NCI-H2107 (cell line): ENCODE data around the gene TMEM217.

Experiments used
- DNase-seq: peaks from one replicate; lab custom pipeline; 2025; lab: John Stamatoyannopoulos, UW

The TMEM217 gene

DNA sequence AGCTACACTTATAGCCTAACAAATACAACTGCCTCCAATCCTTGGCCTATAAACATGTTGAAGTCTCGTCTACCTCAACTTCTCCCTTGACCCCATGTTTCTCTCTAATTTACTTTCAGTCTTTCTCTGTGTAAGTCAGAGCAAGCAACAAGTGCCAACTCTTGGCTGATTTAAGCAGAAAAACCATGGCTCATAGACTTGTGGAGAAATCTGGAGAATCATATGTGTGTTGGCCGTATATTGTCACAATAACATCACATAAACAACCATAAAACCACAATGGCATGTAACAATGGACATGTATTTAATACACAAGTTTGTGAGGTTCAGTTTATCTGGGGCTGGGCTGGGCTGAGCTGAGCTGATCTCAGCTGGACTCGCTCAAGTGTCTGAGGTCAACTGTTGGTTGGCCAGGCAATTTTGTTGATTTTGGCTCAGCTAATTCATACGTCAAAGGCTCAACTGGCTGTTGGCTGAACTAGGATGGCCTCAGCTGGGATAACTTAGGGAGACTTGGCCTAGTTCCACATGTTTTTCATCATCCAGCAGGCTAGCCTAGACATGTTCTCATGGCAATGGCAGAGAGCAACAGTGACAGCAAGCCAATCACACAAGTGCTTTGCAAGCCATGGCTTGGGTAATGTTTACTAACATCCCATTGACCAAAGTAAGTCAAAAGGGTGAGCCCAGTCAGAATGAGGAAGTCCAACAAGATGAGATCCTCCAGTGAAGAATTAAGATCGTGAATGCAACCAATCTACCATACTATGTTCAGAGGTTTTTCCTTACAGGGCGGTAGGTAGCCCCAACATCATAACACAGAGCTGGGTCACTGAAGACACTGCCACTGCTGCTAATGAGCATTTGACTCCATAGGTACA lies 13.3 kb downstream of the TMEM217 start:
- DNase-seq: peak; percentile 12

DNA sequence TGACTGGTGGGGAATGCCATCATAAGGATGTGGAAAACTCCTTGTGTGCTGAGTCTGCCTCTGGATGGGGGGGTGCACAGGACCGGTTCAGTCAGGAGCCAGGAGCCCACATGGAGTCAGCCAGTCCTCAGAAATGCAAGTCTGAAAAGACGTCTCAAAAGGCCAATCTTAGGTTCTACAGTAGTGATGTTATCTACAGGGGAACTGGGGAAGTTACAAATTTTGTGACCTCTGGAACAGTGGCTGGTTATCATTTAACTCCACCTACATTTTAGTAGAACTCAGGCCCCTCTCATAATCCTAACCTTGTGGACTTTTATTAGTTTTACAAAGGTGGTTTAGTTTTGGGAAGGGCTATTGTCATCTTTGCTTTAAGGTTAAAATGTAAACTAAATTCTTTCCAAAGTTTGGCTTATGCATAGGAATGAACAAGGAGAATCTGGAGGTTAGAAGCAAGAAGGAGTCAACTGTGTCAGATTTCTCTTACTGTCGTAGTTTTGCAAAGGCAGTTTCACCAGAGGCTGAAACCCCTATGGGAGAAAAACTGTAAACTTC lies 14.1 kb downstream of the TMEM217 start:
- no peak for DNase-seq

DNA sequence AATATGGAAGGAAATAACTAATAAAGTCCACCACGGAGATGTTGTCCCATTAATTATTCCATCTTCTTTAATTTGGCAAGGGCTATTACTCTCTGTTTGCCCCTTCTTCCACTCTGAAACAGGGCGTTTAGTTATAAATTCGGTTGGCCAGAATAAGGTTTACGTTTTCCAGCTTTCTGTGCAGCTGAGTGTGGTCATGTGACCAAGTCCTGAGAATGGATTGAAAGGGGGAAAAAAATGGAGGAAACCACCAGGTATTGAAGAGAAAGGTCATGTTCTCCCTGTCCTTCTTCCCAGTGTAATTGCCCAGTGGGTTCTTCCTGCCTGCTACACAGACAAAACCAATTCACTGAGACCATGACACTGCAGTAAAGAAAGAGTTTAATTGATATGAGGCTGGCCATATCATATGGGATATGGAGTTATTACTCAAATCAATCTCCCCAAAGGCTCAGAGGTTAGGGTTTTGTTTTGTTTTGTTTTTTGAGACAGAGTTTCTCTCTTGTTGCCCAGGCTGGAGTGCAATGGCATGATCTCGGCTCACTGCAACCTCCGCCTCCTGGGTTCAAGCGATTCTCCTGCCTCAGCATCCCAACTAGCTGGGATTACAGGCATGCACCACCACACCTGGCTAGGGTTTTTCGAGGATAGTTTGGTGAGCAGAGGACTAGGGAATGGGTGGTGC lies 14.7 kb downstream of the TMEM217 start:
- DNase-seq: no peak

DNA sequence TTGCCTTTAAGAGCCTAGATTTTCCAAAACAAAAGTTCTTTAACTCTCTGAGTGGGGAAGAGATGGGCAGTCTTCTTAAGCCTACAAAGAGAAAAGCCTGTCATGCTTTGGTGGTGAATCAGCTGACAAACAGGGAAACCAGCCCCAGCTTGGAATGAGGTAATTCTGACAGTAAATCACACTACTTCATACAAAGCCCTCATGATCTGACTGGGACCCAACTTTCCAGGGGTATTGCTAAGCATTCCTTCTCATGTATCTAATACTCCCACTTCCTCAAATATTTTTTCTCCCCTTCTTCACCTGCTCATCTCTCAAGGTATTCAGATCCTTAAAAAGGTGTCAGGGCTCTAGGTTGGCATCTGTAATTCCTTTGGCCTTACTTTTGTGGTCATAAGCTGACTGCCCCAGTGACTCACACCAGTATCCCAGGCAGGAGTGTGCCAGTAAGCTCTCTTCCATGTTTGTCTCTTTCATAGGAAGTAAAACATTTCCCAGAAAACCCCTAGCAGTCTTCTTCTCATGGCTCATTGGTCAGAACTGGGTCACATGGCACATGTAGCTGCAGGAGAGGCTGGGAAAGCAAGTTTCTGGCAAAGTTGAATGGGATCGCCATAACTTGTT lies 15.4 kb downstream of the TMEM217 start:
- DNase-seq: no peak

DNA sequence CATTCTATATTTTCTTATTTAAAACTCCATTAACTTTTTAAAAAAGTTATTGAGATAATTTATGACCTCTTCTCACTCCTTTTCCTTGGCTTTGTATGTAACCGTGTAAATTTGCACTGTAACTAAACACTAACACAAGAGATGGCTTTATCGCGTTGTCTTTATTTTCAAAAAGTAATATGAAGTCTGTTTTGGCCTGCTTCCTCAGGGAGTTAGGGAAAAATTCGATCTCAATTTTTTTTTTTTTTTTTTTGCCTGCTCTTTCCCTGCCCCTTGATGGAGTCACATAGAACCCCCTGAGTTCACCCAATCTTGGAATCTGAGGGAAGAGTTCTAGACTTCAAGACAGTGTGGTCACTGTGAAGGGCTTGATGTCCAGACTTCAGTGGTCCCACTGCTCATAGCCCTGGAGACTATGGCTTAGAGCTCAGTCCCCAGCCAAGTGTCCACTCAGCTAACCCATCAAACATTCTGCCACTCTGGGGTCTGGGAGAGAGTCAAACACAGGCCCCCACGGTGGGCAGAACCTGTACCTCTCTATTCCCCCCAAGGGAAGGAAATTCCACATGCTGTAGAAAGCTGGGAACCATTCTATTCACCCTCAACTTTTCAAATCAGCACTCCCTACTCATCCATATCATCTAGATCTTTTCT lies 16.0 kb downstream of the TMEM217 start:
- no peak for DNase-seq

DNA sequence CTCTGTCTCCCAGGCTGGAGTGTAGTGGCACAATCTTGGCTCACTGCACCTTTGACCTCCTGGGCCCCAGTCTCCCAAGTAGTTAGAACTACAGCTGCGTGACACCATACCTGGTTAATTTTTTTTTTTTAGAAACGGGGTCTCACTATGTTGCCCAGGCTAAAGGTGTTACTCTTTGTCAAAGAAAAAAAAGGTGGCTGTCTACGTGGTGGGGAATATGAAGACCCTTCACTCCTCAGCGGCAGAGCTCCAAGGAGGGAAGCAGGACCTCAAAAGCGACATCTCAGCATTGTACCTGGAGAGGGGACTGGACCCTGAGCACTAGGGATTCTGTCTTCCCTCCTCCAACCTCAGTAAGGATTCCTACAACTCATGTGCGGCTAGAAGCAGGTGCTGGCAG lies 16.8 kb downstream of the TMEM217 start:
- no peak for DNase-seq

DNA sequence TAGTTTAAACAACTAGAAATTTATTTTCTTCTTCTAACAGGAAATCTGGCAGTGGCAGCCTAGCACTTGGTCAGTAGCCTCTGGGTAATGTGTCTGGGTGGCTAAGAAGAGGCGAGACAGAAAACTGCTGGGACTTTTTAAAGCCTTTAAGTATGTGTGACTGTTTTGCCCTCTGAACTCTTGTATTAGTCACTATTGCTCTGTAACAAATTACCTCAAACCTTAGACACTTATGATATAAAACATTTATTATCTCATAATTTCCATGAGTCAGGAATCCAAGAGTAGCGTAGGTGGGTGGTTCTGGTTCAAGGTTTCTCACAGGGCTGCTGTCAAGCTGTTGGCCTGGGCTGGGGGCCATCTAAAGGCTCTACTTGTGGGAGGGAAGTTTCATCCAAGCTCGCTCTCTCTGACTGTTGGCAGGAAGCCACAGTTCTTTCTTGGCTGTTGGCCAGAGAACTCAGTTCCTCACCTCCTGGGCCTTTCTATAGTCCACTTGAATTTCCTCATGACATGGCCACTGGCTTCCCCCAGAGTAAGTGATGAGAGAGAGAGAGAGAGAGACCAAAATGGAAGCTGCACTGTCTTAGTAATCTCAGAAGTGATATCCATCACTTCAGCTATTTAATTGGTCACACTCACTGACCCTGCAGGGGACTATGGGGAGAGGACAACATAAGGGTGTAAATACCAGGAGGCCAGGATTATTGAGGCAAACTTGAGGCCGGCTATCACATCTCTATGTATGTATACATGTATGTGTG lies 17.8 kb downstream of the TMEM217 start:
- no peak for DNase-seq

DNA sequence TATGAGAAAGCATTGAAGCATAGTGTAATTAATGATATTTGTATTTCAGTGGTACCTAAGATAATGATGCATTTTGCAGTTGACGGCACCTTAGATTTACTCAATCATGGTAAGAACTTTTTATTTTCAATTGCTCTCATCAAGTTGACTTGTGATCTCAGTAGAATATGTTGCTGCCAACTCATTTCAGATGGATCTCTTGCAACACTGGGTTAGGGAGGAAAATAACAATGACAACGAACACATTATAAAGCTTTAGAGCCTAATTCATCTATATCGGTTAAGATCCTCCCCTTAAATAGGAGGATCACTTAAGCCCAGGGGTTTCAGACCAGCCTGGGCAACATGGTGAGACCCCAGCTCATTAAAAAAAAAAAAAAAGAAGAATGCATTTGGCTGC lies 18.4 kb downstream of the TMEM217 start:
- no peak for DNase-seq

DNA sequence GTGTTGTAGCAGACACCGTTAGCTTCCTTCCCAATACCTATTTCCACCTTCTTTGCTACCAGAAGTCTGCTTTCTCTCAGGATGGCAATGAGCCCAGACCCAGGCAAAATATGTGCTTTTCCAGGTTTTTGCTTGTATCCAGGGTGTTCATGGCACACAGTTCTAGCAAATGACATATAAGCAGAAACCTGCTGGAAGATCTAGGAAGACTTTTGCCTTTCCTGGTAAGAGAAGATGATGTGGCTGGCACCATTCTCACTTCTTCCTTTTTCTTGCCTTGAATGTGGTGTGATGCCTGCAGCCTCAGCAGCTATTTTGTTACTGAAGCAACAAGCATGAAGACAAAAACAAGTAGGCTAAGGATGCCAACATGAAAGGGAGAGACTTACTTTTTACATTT lies 19.6 kb downstream of the TMEM217 start:
- DNase-seq: no peak

DNA sequence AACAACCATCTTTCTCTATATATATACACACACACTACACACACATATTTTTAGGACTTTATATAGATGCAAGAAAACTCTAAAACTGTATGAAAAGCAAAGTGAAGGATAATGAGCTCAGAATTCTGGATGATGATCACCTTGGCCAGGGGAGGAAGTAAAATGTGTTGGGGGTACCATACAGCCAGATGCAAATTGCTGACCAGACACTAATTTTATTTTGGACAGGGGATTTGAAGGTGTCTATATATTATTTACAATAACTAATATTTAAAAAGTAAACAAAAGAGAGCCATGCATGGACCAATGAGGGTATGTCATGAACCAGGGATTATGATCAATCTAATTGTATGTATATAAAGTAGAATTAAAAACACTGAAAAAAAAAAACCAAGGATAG lies 20.2 kb downstream of the TMEM217 start:
- DNase-seq: no peak

DNA sequence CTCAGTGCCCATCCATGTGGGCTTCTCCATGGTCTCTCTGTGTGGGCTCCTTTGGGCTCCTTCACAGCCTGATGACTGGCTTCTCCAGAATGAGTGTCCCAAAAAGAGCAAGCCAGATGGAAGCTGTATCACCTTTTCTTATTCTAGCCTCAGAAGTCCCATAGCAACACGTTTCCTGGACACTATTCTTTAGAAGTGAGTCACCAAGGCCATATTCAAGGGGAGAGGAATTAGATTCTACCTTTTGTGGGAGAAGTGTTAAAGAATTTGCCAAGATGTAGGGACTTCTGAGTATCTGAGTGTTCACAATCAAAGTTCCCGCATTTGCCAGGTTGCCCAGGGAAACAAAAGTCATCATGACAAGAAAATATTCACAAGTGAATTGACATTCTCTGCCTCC lies 21.0 kb downstream of the TMEM217 start:
- DNase-seq: no peak

DNA sequence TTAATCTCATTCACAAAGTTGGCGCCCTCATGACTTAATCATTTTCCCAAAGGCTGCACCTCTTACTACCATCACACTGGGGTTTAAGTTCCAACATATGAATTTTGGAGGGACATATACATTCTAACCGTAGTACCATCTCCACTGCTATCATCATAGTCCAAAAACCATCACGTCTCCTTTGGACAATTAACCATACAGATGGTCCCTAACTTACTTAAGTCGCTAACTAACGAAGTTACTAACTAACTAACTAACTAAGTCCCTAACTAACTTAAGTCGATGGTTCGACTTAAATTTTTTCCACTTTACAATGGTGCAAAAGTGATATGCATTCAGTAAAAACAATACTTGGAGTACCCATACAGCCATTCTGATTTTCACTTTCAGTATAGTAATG lies 24.4 kb downstream of the TMEM217 start:
- no peak for DNase-seq

DNA sequence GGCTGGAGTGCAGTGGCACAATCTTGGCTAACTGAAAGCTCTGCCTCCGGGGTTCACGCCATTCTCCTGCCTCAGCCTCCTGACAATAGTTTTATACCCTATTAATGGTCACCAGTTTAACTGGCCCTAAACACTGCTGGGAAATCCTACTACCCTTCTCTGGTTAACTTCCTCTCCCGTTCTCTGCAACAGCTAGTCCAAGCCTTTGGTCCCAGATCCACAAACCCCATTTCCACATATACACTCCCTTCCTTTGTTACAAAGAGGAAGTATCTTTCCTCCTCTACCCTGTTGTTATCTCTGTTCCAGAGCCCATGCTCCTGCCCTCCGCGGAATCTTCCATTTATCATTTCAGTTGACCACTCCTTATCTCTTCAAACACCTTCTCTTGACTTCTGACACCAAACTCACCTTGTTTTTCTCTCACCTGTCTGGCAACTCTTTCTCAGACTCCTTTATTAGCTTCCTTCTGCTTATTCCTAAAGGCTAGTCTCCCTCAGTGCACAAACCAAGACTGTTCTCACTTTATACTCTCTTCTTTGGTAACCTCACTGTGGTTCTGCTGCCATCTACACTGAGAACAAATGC lies 25.4 kb downstream of the TMEM217 start:
- no peak for DNase-seq

DNA sequence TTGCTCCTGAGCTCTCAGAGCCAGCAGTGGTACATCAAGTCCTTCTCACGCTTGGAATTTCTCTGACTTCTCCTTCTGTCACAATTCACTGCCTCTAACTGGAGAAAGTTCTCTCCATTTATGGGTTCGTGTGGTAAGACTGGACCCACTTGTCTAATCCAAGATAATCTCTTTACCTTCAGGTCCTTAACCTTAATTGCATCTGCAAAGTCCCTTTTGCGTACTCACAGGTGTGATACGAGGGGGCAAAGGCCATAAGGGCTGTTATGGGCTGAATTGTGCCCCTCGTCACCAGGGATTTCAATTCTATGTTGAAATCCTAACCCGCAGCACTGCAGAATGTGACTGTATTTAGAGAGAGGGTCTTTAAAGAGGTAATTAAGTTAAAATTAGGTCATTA lies 27.8 kb downstream of the TMEM217 start:
- no peak for DNase-seq

DNA sequence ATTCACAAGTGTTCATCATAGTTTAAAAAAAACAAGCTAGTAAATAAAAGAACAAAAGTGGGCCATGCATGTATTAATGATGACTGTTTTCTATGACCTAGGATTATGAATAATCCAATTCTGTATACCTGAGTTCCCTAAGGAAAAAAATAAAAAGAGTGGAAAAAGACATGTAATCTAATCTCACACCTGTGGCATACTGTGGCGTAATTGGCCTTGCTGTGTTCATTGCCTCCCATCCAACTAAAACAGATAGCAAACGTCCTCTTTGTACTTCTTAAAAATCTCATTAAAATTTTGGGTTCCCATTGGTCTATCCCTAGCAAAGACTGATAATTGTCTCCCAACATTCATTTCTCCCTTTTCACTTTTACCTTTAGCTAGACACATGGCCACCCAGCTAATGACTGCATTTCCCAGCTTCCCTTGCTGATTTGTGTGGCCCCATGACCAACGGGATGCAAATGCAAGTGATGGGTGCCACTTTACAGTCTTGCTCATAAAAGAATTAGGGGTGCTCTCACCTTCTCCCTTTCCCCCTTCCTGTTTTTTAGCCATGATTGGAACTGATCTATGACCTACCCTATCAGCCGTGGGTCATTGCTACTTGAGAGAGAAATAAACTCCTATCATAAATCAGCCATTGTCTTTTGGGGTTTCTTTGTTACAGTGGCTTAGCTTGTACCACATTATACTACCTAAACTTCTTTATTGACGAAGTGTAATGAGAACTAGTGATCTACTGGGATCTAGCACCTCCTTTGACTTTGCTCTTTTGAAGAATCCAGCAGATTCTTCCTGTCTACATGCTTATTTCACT lies 32.4 kb downstream of the TMEM217 start:
- DNase-seq: no peak

DNA sequence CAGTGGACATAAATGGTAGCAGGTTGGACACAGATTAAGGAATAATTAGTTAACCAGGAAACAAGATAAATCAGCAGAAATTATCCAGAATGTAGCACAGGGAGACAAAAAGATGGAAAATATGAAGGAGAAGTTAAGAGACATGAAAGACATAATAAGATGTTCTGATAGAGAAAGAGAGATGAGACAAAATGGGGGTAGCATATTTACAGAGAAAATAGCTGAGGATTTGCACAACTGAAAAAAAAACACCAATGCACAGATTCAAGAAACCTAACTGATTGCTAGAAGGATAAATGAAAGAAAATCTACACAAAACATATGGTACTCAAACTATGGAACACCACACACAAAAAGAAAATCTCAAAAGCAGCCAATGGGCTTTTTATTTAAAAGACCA lies 35.0 kb downstream of the TMEM217 start:
- DNase-seq: no peak

DNA sequence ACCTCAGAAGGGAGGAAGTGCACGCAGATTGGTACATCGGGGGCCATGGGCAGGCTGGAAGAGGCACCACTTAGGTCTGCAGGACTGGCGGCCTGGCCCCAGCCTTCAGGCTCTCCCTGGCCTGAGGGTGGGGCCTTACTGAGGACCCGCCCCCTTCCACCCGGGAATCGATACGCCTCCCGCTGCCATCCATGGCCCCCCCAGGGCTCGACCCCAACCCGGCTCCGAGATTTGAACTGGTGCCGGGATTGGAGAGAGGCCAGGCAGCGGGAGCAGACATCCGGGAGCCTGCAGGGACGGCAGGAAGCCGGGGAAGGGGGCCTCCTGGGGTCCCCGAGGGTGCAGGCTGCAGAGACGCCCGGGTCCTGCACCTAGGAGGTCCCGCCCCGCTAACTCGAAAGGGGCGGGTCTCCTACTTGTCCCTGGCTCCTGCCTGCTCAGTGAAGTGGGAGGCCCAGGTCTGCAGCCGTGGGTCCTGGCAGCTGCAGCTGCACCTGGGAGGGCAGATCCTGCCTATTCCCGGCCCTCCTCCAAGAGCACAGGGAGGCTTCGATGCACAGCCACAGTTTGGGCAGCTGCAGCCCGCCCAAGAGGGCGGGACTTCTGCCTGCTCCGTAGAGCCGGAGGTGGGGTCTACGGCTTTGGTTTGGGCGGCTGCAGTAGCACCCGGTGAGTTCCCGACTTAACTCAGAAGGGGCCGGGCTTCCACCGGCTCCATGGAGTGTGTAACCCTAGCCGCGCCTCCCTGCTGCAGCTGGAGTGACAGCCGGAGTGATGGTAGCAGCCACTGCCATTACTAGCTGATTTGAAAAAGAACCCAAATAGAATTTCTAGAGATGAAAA lies 35.6 kb downstream of the TMEM217 start:
- DNase-seq: peak; percentile 59

DNA sequence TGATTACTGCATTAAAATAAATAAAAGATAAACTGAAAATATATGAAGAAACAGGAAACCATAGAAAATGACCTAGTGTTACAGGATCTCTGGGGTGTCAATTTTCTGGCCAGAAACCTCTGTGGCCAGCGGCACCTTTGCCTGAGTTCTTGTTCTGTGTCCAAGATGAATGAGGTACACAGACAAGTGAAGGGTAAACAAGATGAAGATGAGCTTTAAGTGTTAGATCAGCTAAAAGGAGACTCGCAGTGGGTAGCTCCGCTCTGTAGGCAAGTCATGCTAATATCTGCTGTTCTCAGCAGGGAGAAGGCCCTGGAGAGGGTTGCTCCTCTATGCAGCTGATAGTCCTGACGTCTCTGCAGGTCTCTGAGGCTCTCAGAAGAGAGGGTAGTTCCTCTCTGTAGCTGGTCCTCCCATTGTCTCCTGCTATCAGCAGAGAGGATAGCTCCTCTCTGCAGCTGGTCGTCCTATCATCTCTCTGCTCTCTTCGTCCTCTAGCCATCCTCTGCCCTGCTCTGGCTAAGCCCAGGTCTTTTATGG lies 36.3 kb downstream of the TMEM217 start:
- no peak for DNase-seq

DNA sequence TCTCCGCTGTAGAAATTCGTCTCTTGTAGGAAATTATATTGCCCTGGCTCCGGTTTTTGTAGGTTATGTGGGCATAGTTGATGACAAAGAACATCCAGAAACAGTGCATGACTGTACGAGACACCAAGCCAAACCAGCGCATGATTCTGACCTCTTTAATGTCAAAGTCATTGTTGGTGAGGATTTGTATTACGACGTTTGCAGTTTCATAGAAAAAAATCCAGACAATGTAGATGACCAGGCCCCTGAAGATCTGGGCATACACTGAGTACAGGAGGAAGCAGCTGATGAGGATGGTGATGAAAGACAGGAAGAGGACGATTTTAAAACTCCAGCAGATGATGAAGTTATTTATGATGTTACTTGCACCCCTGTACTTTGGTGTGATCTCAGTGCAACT lies 39.4 kb downstream of the TMEM217 start:
- DNase-seq: no peak
